Aortic smooth muscle cell (primary cell): ENCODE measurements around the gene SMTNL2. TPM values are rescaled to one million over a fixed set of nuclear protein-coding genes. Genes with fewer than 3 reads are reported as not detected.

ENCODE experiments used
- total RNA-seq: library from RNA; depleted of rRNA; stranded (reverse); fragments of >200 nt; gene quantifications from 2 replicates; pipeline ENCODE4 v1.2.3, GENCODE V29; 2014

The SMTNL2 gene
- total RNA-seq, result not detected in 2 replicates

GRCh38 chr17:4584101-4584916 lies at the start of gene SMTNL2:
Gene SMTNL2 (plus strand): TSS chr17:4584529. CDS start chr17:4584606, 77 bp downstream.

GRCh38 chr17:4554997-4555799 lies 29.1 kb upstream of the SMTNL2 start, which contains the start of gene MYBBP1A:
Gene MYBBP1A (minus strand): TSS chr17:4555384. CDS start chr17:4555324, 60 bp downstream.

GRCh38 chr17:4560421-4560820 lies 23.9 kb upstream of the SMTNL2 start, which contains the start of gene GGT6:
Gene GGT6 (minus strand): TSS chr17:4560577. CDS start chr17:4560521, 56 bp downstream.

GRCh38 chr17:4641297-4642195 lies 57.2 kb downstream of the SMTNL2 start, which contains the start of gene ALOX15:
Gene ALOX15 (minus strand): TSS chr17:4641678. CDS start chr17:4641651, 27 bp downstream.

Other genes with a start within 250 kb of the SMTNL2 start
- gene UBE2G1, start 217.9 kb upstream of the SMTNL2 start, total RNA-seq, result 19.4 and 21.7 TPM in 2 replicates
- gene SPNS3, start 150.6 kb upstream of the SMTNL2 start, total RNA-seq, result 0.06 TPM in 1 of 2 replicates, not detected in the other
- gene SPNS2, start 85.6 kb upstream of the SMTNL2 start, total RNA-seq, result 0.19 and 0.66 TPM in 2 replicates
- 26.5 and 59.3 TPM in 2 replicates for gene MYBBP1A, start 29.1 kb upstream of the SMTNL2 start, total RNA-seq
- gene GGT6, start 24.0 kb upstream of the SMTNL2 start, total RNA-seq, result not detected in 2 replicates
- gene ALOX15, start 57.1 kb downstream of the SMTNL2 start, total RNA-seq, result not detected in 2 replicates
- gene PELP1, start 119.6 kb downstream of the SMTNL2 start, total RNA-seq, result 13.9 TPM in 2 replicates
- 3.0 and 3.6 TPM in 2 replicates for gene ARRB2, start 126.1 kb downstream of the SMTNL2 start, total RNA-seq
- 12.4 and 14.5 TPM in 2 replicates for gene MED11, start 146.9 kb downstream of the SMTNL2 start, total RNA-seq
- gene ZMYND15, start 155.3 kb downstream of the SMTNL2 start, total RNA-seq, result 0.06 and 0.13 TPM in 2 replicates
- 1.5 and 2.1 TPM in 2 replicates for gene CXCL16, start 155.4 kb downstream of the SMTNL2 start, total RNA-seq
- gene TM4SF5, start 187.4 kb downstream of the SMTNL2 start, total RNA-seq, result not detected in 2 replicates
- gene VMO1, start 201.8 kb downstream of the SMTNL2 start, total RNA-seq, result 0.62 and 0.92 TPM in 2 replicates
- gene GLTPD2, start 204.4 kb downstream of the SMTNL2 start, total RNA-seq, result not detected in 2 replicates
- 163 and 169 TPM in 2 replicates for gene PSMB6, start 211.6 kb downstream of the SMTNL2 start, total RNA-seq
- gene PLD2, start 222.6 kb downstream of the SMTNL2 start, total RNA-seq, result 13.1 and 16.2 TPM in 2 replicates
- gene MINK1, start 248.8 kb downstream of the SMTNL2 start, total RNA-seq, result 20.1 and 29.6 TPM in 2 replicates